Measurements from ENCODE around the gene STAT3. TPM values are rescaled to one million over a fixed set of nuclear protein-coding genes. Genes with fewer than 3 reads are reported as not detected.
A peak's percentile ranks its signal among the peaks of the same experiment; 100 is the strongest.
"Not testable (repeated sequence)": the region's sequence is repeated elsewhere in the genome, so short reads cannot be mapped to it uniquely, and the experiment has no call there.

Gene STAT3
- total RNA-seq, 1 experiment from 2014 or later: 58.5 TPM

DNA sequence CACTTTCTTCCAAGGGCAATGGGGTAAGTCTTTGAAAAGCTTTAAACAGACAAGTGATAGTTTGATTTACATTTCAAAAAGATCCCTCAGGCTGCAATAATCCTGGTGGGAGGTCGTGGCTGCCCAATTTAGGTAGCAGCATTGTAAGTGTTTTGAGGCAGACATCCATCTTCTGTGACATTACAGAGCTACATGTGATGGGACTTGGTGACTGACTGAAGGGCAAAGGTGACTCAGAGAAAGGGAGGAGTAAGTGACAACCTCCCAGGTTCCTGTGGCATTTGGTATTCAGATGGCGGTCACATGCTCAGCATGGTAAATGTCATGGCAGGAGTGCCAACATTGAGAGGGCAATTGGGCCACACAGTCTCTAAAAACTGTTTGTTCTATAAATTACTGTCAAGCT, 26.5 kb downstream of the STAT3 start:
- in situ Hi-C loops (cut with HindIII; ENCODE audit: low sequenced_read_pairs): no loop called here
- DNase-seq (ENCODE audit: low spot score): peak; percentile 44

DNA sequence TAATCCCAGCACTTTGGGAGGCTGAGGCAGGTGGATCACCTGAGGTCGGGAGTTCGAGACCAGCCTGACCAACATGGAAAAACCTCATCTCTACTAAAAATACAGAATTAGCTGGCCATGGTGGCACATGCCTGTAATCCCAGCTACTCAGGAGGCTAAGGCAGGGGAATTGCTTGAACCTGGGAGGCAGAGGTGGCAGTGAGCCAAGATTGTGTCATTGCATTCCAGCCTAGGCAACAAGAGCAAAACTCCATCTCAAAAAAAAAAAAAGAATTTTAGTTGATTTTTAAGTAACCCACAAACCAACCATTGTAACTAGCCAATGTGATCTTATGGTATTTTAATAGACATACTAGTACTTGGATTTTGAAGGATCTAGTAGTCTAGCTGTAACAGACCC, 27.9 kb downstream of the STAT3 start:
- DNase-seq (ENCODE audit: low spot score); in situ Hi-C loops (cut with HindIII; ENCODE audit: low sequenced_read_pairs): not testable (repeated sequence)

DNA sequence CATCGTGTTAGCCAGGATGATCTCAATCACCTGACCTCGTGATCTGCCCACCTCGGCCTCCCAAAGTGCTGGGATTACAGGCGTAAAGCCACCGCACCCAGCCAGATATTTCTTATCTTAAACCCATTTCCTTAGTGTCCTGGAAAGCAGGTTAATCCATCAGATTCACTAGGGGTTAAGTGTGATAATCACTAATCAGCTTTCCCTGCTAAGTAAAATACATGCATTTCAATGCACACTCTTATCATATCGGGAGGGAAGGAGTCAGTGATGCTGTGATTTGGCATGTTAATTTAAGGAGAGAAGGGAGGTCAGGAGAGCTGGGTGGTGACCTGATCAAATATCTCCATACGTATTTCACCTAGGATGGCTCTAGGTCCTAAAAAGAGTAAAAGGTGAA, 29.1 kb downstream of the STAT3 start:
- no peak for DNase-seq (ENCODE audit: low spot score)
- in situ Hi-C loops (cut with HindIII; ENCODE audit: low sequenced_read_pairs): no loop called here

DNA sequence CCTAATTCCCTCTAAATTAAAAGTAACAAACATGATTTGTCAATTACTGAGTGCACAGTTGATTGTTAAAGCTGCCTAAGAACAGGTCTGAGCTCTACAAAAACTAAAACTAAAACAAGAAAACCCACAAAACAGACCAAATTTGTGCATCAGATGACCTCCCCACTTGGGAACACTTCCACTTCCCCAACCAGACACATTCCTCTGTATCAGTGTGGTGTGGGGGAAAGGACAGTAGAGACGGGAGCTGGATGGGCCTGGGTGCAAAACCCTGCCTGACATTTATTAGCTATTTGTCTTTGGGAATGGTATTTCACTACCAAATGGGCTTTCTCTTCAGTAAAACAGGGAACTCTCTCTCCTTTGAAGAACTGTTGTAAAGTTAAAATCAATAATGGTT, 29.8 kb downstream of the STAT3 start:
- no peak for DNase-seq (ENCODE audit: low spot score)
- in situ Hi-C loops (cut with HindIII; ENCODE audit: low sequenced_read_pairs): no loop called here

DNA sequence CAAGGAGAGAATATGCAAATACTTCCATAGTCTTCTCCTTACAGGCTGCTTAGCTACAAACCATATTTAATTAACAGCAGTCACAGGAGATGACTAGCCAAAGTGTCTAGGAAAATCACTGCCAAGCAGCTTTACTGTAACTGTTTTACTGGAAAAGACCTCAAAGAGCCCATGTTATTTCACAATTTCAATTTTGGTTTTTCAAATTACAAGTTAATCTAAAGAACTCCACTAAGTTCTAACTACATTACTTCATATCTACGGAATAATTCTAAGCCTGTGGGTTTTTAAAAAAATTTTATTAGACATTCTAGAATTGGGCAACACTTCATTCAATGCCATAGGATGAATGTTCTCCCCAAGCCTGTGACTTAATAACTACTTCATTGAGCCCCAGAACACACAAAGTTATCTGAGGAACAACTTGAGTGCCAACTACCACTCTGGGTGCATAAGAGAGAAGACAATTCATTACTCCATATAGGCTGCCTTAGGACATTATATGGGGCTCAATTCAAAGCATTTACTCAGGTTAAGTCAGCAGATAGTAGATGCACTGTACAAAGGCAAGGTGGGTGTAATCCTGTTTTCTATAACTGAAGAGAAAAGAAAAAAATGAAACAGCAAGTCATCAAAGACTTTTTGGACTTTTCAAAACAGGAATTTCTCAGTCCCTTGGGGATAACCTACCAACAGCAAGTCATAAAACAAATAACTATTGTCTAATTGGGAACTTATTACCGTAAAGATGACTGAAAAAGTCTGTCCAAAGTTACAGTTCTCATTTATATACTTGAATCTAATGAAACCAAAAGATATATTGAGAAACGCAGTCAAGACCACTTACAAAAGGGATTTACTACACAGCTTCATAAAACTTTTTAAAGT, 33.0 kb downstream of the STAT3 start:
- no peak for DNase-seq (ENCODE audit: low spot score)
- in situ Hi-C loops (cut with HindIII; ENCODE audit: low sequenced_read_pairs): no loop called here

DNA sequence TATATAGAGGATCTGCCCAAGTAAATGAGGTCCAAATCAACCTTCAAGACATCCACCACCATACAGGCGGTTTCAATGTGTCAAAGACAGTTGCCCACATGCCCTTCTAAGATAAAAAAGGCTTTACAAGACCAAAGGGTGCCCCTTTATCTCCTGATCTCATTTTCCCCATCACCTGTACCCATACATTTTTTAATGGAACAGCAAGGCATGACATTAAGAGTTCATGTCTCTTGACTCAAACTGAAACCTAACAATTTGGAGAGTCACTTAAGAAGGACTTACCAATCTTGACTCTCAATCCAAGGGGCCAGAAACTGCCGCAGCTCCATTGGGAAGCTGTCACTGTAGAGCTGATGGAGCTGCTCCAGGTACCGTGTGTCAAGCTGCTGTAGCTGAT, 40.1 kb downstream of the STAT3 start:
- in situ Hi-C loops (cut with HindIII; ENCODE audit: low sequenced_read_pairs): no loop called here
- DNase-seq (ENCODE audit: low spot score): no peak

DNA sequence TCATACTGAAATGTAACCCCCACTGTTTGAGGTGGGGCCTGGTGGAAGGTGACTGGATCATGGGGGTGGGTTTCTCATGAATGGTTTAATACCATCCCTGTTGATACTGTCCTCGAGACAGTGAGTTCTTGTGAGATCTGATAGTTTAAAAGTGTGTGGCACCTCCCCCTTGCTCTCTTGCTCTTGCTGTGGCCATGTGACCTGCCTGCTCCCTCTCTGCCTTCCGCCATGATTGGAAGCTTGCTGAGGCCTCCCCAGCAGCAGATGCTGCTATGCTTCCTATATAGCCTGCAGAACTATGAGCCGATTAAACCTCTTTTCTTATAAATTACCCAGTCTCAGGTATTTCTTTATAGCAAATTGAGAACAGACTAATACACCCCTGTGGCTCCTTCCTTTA, 40.6 kb downstream of the STAT3 start:
- in situ Hi-C loops (cut with HindIII; ENCODE audit: low sequenced_read_pairs): no loop called here
- DNase-seq (ENCODE audit: low spot score): no peak

DNA sequence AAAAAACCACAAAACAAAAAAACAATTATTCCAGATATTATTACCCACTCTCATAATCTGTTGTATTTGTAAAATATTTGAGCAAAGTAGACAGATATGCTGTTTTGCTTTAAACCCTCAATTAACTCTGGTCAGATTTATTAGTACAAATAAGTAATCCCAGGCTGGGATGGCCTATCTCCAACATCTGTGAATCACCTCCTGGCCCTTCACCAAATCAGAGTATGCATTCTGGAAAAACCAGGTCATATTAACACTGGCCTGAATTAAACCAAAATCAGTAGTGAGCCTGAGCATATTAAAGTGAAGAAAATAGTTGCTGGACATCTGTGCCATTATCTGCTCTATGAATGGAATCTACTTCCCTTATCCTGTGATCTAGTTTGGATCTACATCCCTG, 41.0 kb downstream of the STAT3 start:
- peak; percentile 86 for DNase-seq (ENCODE audit: low spot score)

DNA sequence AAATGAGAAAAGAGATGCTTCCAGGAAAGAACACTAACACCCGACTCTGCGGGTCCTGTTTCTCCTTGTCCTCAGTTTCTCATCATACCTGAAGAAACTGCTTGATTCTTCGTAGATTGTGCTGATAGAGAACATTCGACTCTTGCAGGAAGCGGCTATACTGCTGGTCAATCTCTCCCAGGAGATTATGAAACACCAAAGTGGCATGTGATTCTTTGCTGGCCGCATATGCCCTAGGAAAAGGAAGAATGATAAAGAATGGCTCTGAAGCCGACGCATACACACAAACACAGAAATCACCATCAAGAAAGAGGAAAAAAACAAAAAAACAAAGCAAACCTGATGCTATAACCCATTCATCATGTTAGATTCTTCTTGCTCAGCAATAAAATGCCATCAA, 41.8 kb downstream of the STAT3 start:
- no peak for DNase-seq (ENCODE audit: low spot score)
- in situ Hi-C loops (cut with HindIII; ENCODE audit: low sequenced_read_pairs): no loop called here

More for the DNA sequence above, 41.0 kb downstream of the STAT3 start:
- in situ Hi-C loops (cut with HindIII; ENCODE audit: low sequenced_read_pairs): no loop called here

DNA sequence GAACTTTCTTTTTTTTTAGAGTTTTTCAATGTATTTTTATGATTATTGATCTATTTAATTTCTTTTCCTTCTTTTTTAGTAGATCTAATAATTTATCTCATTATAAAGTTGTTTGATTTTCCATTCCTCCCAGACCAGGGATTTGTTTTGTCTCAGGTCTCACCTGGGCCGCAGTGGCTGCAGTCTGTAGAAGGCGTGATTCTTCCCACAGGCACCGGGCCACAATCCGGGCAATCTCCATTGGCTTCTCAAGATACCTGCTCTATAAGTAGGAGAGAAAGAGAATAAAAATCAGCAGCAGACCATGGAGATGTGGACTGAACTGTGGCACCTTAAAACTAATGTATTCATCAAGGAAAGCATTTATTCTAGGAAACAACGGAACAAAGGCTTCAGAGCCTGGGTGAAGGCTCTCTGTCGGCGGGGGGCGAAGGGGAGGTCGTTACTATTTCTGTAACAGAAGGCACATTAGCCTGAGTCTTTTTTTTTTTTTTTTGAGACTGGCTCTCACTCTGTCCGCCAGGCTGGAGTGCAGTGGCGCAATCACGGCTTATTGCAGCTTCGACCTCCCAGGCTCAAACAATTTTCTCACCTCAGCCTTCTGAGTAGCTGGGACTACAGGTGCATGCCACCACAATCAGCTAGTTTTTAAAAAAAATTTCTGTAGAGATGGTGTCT, 42.7 kb downstream of the STAT3 start:
- no peak for DNase-seq (ENCODE audit: low spot score)
- in situ Hi-C loops (cut with HindIII; ENCODE audit: low sequenced_read_pairs): no loop called here

DNA sequence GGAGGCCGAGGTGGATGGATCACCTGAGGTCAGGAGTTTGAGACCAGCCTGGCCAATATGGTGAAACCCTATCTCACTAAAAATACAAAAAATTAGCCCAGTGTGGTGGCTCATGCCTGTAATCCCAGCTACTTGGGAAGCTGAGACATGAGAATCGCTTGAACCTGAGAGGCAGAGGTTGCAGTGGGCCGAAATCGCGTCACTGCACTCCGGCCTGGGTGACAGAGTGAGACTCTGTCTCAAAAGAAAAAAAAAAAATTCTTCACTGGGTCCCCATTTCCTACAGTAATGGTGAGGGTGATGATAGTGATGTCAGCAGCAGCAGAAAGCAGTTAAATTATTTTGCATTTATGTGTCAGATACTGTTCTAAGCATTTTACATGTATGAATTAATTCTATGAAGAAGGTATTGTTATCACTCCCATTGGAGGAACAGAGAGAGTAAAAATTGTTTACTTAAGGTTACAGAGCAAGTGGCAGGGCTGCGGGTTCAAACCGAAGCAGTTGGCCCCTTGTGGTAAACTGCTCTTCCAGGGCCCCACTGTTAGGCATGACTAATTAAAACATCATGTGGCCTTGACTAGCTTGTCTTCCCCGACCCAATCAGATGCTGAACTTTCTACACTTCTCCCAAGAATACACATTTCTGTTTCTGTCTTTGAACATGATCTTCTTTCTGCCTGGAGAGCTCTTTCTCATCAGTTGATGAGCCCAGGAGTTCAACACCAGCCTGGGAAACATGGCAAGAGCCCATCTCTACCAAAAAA, 45.8 kb downstream of the STAT3 start:
- DNase-seq (ENCODE audit: low spot score): no peak
- in situ Hi-C loops (cut with HindIII; ENCODE audit: low sequenced_read_pairs): no loop called here

DNA sequence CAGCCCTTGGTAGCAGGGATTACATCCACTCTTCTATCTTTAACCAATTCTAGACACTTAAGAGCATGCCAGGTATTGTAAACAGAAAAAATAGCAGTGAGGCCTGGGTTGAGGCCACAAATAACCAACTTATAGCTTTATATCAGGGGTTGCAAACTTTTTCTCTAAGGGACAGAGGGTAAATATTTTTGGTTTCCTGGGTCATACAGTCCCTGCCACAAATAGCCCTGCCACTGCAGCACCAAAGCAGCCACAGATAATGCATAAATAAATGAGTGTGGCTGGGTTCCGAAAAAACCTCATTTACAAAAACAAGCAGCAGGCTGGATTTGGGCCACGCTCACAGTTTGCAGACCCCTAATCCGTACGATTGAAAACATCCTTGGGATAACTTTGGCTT, 46.7 kb downstream of the STAT3 start:
- in situ Hi-C loops (cut with HindIII; ENCODE audit: low sequenced_read_pairs): no loop called here
- DNase-seq (ENCODE audit: low spot score): no peak

DNA sequence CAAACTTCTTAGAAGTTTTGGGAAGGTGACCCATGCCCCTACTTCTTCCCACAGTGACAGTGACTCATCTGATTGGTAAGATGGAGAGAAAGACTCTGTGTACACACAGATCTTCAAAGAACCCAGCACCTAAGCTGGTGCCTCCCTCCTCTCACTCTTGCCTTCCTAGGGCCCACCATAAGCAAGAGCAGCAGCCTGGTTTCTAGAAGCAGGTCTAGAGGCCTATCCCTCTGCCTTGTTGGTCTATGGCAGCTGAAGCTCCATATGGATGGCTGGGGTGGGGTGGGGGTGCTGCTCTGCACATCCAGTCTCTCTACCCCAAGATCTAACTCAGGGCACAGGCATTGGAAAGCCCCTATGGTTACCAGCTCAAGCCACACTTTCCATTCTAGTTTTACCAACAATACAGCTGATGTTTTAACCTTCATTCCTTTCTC, 47.5 kb downstream of the STAT3 start:
- no peak for DNase-seq (ENCODE audit: low spot score)
- in situ Hi-C loops (cut with HindIII; ENCODE audit: low sequenced_read_pairs): no loop called here

DNA sequence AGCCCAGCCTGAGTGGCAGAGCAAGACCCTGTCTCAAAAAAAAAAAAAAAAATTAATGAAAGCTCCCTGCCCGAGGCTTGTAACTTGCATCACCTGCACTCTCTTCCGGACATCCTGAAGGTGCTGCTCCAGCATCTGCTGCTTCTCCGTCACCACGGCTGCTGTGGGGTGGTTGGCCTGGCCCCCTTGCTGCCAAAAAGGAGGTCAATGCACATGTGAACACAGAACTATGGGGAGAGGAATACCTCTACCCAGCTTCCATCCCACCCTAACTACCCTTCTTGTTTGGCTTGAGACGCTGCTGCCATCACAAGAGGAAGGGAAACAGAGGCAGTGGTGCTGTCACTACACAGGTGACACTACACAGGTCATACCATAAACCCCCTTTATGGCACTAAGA, 49.0 kb downstream of the STAT3 start:
- no peak for DNase-seq (ENCODE audit: low spot score)
- in situ Hi-C loops (cut with HindIII; ENCODE audit: low sequenced_read_pairs): no loop called here

DNA sequence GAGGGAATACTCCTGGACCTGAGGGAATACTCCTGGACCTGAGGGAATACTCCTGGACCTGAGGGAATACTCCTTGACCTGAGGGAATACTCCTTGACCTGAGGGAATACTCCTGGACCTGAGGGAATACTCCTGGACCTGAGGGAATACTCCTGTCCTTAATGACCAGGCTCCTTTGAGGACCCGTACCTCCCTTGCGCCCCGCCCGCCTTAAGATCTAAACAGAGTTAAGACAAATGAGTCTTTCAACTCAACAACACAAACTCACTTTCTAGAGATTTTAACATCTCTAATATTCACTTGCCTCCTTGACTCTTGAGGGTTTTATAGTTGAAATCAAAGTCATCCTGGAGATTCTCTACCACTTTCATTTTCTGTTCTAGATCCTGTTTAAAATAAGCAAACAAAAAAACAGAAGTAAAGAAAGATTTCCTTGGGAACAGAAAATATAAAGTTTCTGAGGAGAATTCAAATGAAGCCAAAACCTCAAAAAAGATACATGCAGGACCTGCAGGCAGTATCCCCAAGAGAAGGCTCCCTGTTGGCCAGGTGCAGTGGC, 49.7 kb downstream of the STAT3 start:
- DNase-seq (ENCODE audit: low spot score): no peak
- in situ Hi-C loops (cut with HindIII; ENCODE audit: low sequenced_read_pairs): no loop called here

DNA sequence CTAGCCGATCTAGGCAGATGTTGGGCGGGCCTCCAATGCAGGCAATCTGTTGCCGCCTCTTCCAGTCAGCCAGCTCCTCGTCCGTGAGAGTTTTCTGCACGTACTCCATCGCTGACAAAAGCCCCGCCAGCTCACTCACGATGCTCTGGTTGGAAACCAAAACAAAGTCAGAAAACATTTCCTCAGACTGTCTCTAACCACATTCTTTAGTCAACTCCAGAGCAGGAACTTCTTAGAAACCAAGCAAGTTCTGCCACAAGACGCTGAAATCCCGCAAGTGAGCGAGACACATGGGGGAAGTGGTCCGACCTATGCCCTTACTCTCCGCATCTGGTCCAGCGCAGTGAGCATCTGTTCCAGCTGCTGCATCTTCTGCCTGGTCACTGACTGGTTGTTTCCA, 50.8 kb downstream of the STAT3 start:
- in situ Hi-C loops (cut with HindIII; ENCODE audit: low sequenced_read_pairs): no loop called here
- no peak for DNase-seq (ENCODE audit: low spot score)

DNA sequence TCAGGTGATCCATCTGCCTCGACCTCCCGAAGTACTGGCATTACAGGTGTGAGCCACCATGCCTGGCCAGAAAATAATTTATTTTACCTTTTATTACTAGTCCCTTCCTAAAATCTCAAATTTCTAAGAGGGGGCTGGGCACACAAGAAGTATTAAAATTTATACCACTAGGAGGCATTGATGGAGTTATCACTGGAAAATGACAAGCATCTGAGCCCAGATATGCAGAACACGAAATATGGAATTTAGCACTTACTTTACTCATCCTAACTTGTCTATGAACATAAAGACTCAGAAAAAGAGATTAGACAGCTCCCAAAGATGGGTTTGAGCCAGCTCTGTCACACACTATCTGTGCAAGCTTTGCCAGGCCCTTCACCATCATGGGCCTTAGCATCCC, 53.6 kb downstream of the STAT3 start:
- in situ Hi-C loops (cut with HindIII; ENCODE audit: low sequenced_read_pairs): no loop called here
- no peak for DNase-seq (ENCODE audit: low spot score)

DNA sequence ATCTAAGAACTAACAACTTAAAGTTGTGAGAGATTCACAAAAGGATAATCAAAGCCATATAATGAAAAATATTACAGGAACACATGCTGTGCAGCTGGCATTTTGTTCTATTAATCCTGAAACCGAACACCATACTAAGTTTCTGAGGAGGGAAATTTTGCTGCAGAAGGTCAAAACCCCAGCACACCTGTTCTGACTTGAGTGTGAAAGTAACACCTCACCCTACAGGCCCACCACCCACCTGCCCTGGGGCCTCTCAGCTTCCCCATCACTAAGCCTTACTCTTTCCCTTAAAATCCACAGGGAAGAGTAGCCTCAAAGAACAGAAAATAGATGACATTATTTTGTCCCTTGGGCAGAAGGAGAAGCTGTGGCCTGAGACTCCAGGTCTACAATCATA, 55.2 kb downstream of the STAT3 start:
- no peak for DNase-seq (ENCODE audit: low spot score)
- in situ Hi-C loops (cut with HindIII; ENCODE audit: low sequenced_read_pairs): no loop called here

DNA sequence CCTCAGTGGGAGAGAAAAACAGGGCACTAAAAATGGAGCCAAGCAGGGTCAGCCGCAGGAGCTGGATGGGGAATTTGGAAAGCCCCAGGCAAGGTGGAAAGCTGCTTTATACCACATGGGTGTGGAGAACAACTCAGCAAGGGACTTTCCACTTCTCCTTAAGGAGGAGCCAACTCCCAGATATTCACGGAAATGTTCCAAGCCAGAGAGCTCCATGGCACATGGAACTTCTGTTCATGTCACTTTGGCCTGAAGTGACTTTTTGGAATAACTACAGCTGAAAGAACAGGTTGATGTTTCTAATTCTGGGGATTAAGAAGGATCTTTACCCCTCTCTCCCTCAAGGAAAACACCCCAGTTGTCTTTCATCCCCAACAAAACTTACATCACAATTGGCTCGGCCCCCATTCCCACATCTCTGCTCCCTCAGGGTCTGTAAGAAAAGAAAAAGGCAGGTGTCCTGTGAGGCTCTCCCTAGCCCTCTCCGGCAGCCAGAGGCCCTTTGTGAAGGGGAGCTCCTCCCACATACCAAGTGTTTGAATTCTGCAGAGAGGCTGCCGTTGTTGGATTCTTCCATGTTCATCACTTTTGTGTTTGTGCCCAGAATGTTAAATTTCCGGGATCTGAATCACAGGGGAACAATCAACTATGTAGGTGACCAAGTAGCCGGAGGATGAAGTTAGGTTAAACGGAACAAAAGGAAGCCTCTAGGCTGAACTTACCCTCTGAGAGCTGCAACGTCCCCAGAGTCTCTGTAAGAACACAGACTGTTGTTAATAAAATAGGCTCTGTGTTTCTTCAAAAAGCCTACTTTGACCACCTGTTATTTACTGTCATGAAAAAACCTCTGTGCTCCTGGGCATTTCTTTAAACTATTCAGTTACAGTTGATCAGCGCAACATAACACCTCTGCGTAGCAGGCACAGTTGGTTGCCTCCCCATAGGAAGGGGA, 58.9 kb downstream of the STAT3 start:
- in situ Hi-C loops (cut with HindIII; ENCODE audit: low sequenced_read_pairs): no loop called here

More for the DNA sequence above, 58.9 kb downstream of the STAT3 start:
- DNase-seq (ENCODE audit: low spot score): no peak
